Ascending aorta (tissue), 2 donors: ENCODE data around the gene TCEA2. TPM values are rescaled to one million over a fixed set of nuclear protein-coding genes. Genes with fewer than 3 reads are reported as not detected.

ENCODE experiments used
- DNase-seq, 2 donors: peaks; one replicate each; pipeline ENCODE4 v3.0.0-alpha.2; 2019; ENCODE audit warnings: low spot score in 2 of 2
- H3K27ac ChIP-seq, 2 donors: fragments of 200-600 bp; sonication (generic); one replicate each; pipeline ENCODE4 v1.5.1; 2016 to 2017; ENCODE audit warnings: mild to moderate bottlenecking in 1 of 2
- H3K27me3 ChIP-seq: fragments of 200-600 bp; sonication (generic); one replicate; pipeline ENCODE4 v1.5.1; 2017
- H3K36me3 ChIP-seq, 2 donors: fragments of 200-600 bp; sonication (generic); one replicate each; pipeline ENCODE4 v1.5.1; 2016
- H3K4me1 ChIP-seq, 2 donors: fragments of 200-600 bp; sonication (generic); one replicate each; pipeline ENCODE4 v1.5.1; 2016 to 2017; ENCODE audit warnings: mild to moderate bottlenecking in 1 of 2
- H3K4me3 ChIP-seq, 2 donors: fragments of 200-600 bp; sonication (generic); one replicate each; pipeline ENCODE4 v1.5.1; 2016 to 2017; ENCODE audit warnings: mild to moderate bottlenecking in 1 of 2
- H3K9me3 ChIP-seq, 2 donors: fragments of 200-600 bp; sonication (generic); one replicate each; pipeline ENCODE4 v1.5.1; 2016
- CTCF ChIP-seq, 3 experiments: fragments of 200-600 bp in 2 of 3; fragments of 450-650 bp in 1 of 3; sonication (generic) in 2 of 3; IDR thresholded peaks; one replicate each; pipeline ENCODE4 v1.5.1; 2016 to 2019; ENCODE audit warnings: antibody characterized with exemption in 3 of 3, mild to moderate bottlenecking in 1 of 3, moderate library complexity in 1 of 3
- intact Hi-C: fragments of 100-400 bp; cut with DNase I; formaldehyde crosslinking; loops from one replicate; pipeline ENCODE4 v1.15.1; 2023
- total RNA-seq: library from RNA; depleted of rRNA; stranded (reverse); fragments of >200 nt; gene quantifications from one replicate; pipeline ENCODE4 v1.1.0, GENCODE V29; 2016

Gene TCEA2
- total RNA-seq, result 61.4 TPM

GRCh38 chr20:64062596-64063388, at the start of gene TCEA2:
TSS of gene TCEA2 (plus strand) at chr20:64063198. CDS start at chr20:64063313, 115 bp downstream.
- intact Hi-C loops, result loop anchor here (1.0 to 5.0 kb wide), 4 partner anchors 82 to 542 kb away; partner anchors contain the start of genes GMEB2, PPDPF and UCKL1
- Histone ChIP-seq H3K4me1 (peaks cover 16 to 22% of the 10 kb centered on the region in 2 donors), H3K27me3 (no peaks in the 10 kb centered on the region), H3K27ac (peak within 1 kb of the TSS; percentile 87 to 90), H3K4me3 (peak within 1 kb of the TSS; percentile 76 to 93), H3K9me3 (no peaks in the 10 kb centered on the region), H3K36me3 (no peaks in the 10 kb centered on the region)
- peak; percentile 89 to 98 for DNase-seq
- no peak for TF ChIP-seq CTCF (IDR thresholded peaks at IDR 0.05)

- no peak overlapping the region for H3K27ac ChIP-seq
- no peaks in the 10 kb centered on the region for H3K4me1 ChIP-seq
- H3K9me3 ChIP-seq, result no peaks in the 10 kb centered on the region
- intact Hi-C loops, result no loop called here
- DNase-seq, result no peak
- no peaks in the 10 kb centered on the region for H3K27me3 ChIP-seq
- no peak for TF ChIP-seq CTCF (IDR thresholded peaks at IDR 0.05)
- H3K36me3 ChIP-seq, result peaks cover 76 to 78% of the 10 kb centered on the region in 2 donors
- H3K4me3 ChIP-seq, result no peak overlapping the region
Observed at GRCh38 chr20:64015635-64016034, 47.4 kb upstream of the TCEA2 start.

- DNase-seq, result no peak
- peaks cover 91 to 97% of the 10 kb centered on the region in 2 donors for H3K36me3 ChIP-seq
Observed at GRCh38 chr20:64021124-64021975, 41.6 kb upstream of the TCEA2 start.

GRCh38 chr20:64022671-64023360, 40.2 kb upstream of the TCEA2 start:
- Histone ChIP-seq H3K27me3 (no peaks in the 10 kb centered on the region), H3K4me3 (no peak overlapping the region), H3K27ac (no peak overlapping the region), H3K4me1 (no peaks in the 10 kb centered on the region), H3K36me3 (peaks cover 92 to 97% of the 10 kb centered on the region in 2 donors), H3K9me3 (no peaks in the 10 kb centered on the region)
- DNase-seq, result no peak
- no peak for TF ChIP-seq CTCF (IDR thresholded peaks at IDR 0.05)
- intact Hi-C loops, result no loop called here

More at GRCh38 chr20:64021124-64021975, 41.6 kb upstream of the TCEA2 start:
- no peaks in the 10 kb centered on the region for H3K27me3 ChIP-seq
- no peak overlapping the region for H3K27ac ChIP-seq
- H3K4me1 ChIP-seq, result no peaks in the 10 kb centered on the region
- intact Hi-C loops, result no loop called here
- H3K9me3 ChIP-seq, result no peaks in the 10 kb centered on the region
- no peak overlapping the region for H3K4me3 ChIP-seq
- TF ChIP-seq CTCF (IDR thresholded peaks at IDR 0.05), result no peak

GRCh38 chr20:64023361-64024140, 39.4 kb upstream of the TCEA2 start:
- no peak for DNase-seq
- no peak overlapping the region for H3K27ac ChIP-seq
- no peaks in the 10 kb centered on the region for H3K27me3 ChIP-seq
- intact Hi-C loops, result no loop called here
- H3K9me3 ChIP-seq, result no peaks in the 10 kb centered on the region
- H3K4me3 ChIP-seq, result no peak overlapping the region
- TF ChIP-seq CTCF (IDR thresholded peaks at IDR 0.05), result no peak
- peaks cover 91 to 97% of the 10 kb centered on the region in 2 donors for H3K36me3 ChIP-seq
- H3K4me1 ChIP-seq, result no peaks in the 10 kb centered on the region
